HUES48 (cell line): ENCODE results near the gene HEXIM2.
"Not testable (repeated sequence)": the region's sequence is repeated elsewhere in the genome, so short reads cannot be mapped to it uniquely, and the experiment has no call there.

Experiments
- H3K27ac ChIP-seq: one replicate; pipeline ENCODE4 v1.7.0; 2013; ENCODE audit warnings: low read depth, low read length, inconsistent platforms
- H3K27me3 ChIP-seq: 2 replicates; pipeline ENCODE4 v1.6.1; 2013; ENCODE audit warnings: mild to moderate bottlenecking, low read length; ENCODE audit not compliant: control insufficient read depth, insufficient read depth
- H3K36me3 ChIP-seq: 2 replicates; pipeline ENCODE4 v1.6.1; 2013; ENCODE audit warnings: low read length; ENCODE audit not compliant: control insufficient read depth, insufficient read depth
- H3K4me1 ChIP-seq: 2 replicates; pipeline ENCODE4 v1.6.1; 2013; ENCODE audit warnings: mild to moderate bottlenecking, low read length; ENCODE audit not compliant: control insufficient read depth, insufficient read depth
- H3K4me3 ChIP-seq: 2 replicates; pipeline ENCODE4 v1.5.1; 2013; ENCODE audit warnings: mild to moderate bottlenecking, low read depth, low read length
- H3K9ac ChIP-seq: 2 replicates; pipeline ENCODE4 v1.6.1; 2013; ENCODE audit warnings: mild to moderate bottlenecking, low read depth, low read length, moderate library complexity
- H3K9me3 ChIP-seq: 2 replicates; pipeline ENCODE4 v1.6.1; 2013; ENCODE audit warnings: low read length; ENCODE audit not compliant: control insufficient read depth, insufficient read depth

HEXIM2 gene

GRCh38 chr17:45118691-45119090 lies 43.0 kb upstream of the HEXIM2 start:
- no peak overlapping the region for H3K9ac ChIP-seq
- no peak overlapping the region for H3K27ac ChIP-seq
- no peaks in the 10 kb centered on the region for H3K36me3 ChIP-seq
- no peaks in the 10 kb centered on the region for H3K27me3 ChIP-seq
- H3K4me1 ChIP-seq: no peaks in the 10 kb centered on the region
- H3K9me3 ChIP-seq: no peaks in the 10 kb centered on the region
- no peak overlapping the region for H3K4me3 ChIP-seq

GRCh38 chr17:45119964-45120363 lies 41.7 kb upstream of the HEXIM2 start:
- H3K4me3 ChIP-seq: no peak overlapping the region
- H3K27ac ChIP-seq: no peak overlapping the region
- H3K4me1 ChIP-seq: no peaks in the 10 kb centered on the region
- no peaks in the 10 kb centered on the region for H3K36me3 ChIP-seq
- H3K27me3 ChIP-seq: no peaks in the 10 kb centered on the region
- H3K9me3 ChIP-seq: no peaks in the 10 kb centered on the region
- H3K9ac ChIP-seq: no peak overlapping the region

DNA sequence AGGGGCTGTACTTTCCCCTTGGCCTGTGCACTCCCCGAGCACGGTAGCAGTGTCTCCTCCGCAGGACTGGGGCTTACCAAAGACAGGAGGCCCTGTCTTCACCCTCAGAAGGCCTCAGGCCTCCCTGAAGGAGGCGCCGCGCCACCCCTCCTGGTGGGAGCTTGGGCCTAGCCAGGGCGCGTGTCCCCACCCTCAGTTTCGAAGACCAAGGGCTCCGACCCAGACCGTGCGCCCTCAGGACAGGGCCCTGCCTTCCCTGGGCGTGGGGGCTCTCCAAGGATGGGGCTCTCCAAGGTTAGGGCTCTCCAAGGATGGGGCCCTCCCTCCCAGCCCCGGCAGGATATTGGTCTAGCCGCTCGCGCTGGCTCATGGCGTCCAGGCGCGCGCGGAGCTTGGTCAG lies 41.1 kb upstream of the HEXIM2 start:
- H3K27me3 ChIP-seq: no peaks in the 10 kb centered on the region
- H3K4me1 ChIP-seq: no peaks in the 10 kb centered on the region
- H3K27ac ChIP-seq: no peak overlapping the region
- no peak overlapping the region for H3K9ac ChIP-seq
- H3K36me3 ChIP-seq: no peaks in the 10 kb centered on the region
- no peaks in the 10 kb centered on the region for H3K9me3 ChIP-seq
- no peak overlapping the region for H3K4me3 ChIP-seq

GRCh38 chr17:45121055-45121454 lies 40.6 kb upstream of the HEXIM2 start:
- no peak overlapping the region for H3K4me3 ChIP-seq
- H3K9me3 ChIP-seq: no peaks in the 10 kb centered on the region
- no peaks in the 10 kb centered on the region for H3K36me3 ChIP-seq
- H3K4me1 ChIP-seq: no peaks in the 10 kb centered on the region
- no peaks in the 10 kb centered on the region for H3K27me3 ChIP-seq
- H3K27ac ChIP-seq: no peak overlapping the region
- H3K9ac ChIP-seq: no peak overlapping the region

DNA sequence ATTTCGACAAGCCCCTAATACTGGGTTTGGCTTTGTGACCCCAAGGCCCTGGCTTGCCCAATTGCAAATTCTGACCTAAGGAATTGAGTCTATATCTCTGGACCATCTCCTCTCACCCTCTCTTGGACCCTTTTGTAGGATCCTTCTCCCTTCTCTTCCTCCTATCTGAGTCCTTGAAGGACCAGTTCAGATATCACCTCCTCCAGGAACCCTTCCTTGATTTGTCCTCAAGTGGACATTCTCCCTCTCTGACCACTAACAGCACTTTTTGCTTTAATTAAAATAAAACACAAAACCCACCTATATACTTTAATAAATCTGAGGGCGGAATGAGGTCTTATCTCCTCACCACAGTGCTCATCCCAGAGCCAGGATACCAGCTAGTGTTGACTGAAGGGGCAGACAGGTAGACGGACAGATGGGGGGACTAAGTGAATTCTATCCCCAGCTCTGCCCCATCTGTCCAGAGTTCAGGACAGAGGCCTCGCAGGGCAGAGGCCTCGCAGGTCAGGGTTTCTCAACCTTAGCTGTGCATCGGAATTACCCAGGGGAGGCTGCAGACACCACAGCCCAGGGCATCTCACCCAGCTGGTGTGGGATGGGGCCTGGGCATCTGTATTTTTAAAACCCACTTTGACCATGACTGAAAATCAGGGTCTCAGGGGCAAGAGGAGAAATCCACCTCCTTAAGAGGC lies 38.5 kb upstream of the HEXIM2 start:
- Histone ChIP-seq H3K36me3 (no peaks in the 10 kb centered on the region), H3K4me1 (peaks cover 10% of the 10 kb centered on the region; the same call in 1 of the 2 replicates), H3K4me3 (no peak overlapping the region), H3K27ac (peak overlapping the region; percentile 29), H3K9me3 (no peaks in the 10 kb centered on the region), H3K9ac (no peak overlapping the region), H3K27me3 (no peaks in the 10 kb centered on the region)

- H3K27ac ChIP-seq: peak overlapping the region; percentile 71
- H3K9ac ChIP-seq: no peak overlapping the region
Measured at GRCh38 chr17:45123930-45124796, 37.5 kb upstream of the HEXIM2 start.

GRCh38 chr17:45124797-45125122 lies 36.9 kb upstream of the HEXIM2 start:
- H3K4me1 ChIP-seq: peaks cover 17% of the 10 kb centered on the region; the same call in 1 of the 2 replicates

More at GRCh38 chr17:45123930-45124796, 37.5 kb upstream of the HEXIM2 start:
- Histone ChIP-seq H3K36me3 (no peaks in the 10 kb centered on the region), H3K27me3 (no peaks in the 10 kb centered on the region), H3K9me3 (no peaks in the 10 kb centered on the region), H3K4me1 (peaks cover 12% of the 10 kb centered on the region; the same call in 1 of the 2 replicates), H3K4me3 (no peak overlapping the region)

GRCh38 chr17:45125509-45125908 lies 36.2 kb upstream of the HEXIM2 start:
- Histone ChIP-seq H3K27ac (no peak overlapping the region), H3K36me3 (no peaks in the 10 kb centered on the region), H3K27me3 (no peaks in the 10 kb centered on the region), H3K4me3 (no peak overlapping the region), H3K9me3 (no peaks in the 10 kb centered on the region), H3K9ac (no peak overlapping the region), H3K4me1 (peaks cover 17% of the 10 kb centered on the region; the same call in 1 of the 2 replicates)

More at GRCh38 chr17:45124797-45125122, 36.9 kb upstream of the HEXIM2 start:
- H3K27ac ChIP-seq, H3K27me3 ChIP-seq, H3K36me3 ChIP-seq, H3K9me3 ChIP-seq, H3K4me3 ChIP-seq, H3K9ac ChIP-seq: not testable (repeated sequence)

DNA sequence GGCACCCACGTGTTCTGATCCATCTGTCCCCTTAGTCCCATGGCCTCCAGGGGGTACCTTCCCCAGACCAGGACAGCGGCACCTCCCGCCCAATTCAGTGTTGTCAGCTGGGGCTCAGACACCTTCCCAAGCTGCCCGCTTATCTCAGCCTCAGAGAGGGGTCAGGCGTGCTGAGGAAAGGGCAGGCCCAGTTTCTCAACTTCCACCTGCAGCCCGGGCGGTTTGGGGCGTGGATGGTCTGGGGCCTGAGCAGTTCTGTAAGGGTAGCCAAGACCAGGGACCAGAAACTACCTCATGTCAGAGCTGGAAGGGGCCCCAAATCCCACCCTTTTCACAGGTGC lies 34.5 kb upstream of the HEXIM2 start:
- no peaks in the 10 kb centered on the region; the same call in 1 of the 2 replicates for H3K27me3 ChIP-seq
- H3K9me3 ChIP-seq: no peaks in the 10 kb centered on the region
- peaks cover 17% of the 10 kb centered on the region; the same call in 1 of the 2 replicates for H3K4me1 ChIP-seq
- no peak overlapping the region for H3K9ac ChIP-seq
- peak overlapping the region; percentile 20 for H3K27ac ChIP-seq
- H3K36me3 ChIP-seq: no peaks in the 10 kb centered on the region
- no peak overlapping the region for H3K4me3 ChIP-seq

- Histone ChIP-seq H3K9ac (peak overlapping the region; percentile 5; the same call in 1 of the 2 replicates), H3K27ac (peak overlapping the region; percentile 34), H3K4me3 (no peak overlapping the region), H3K27me3 (no peaks in the 10 kb centered on the region; the same call in 1 of the 2 replicates), H3K36me3 (no peaks in the 10 kb centered on the region), H3K9me3 (no peaks in the 10 kb centered on the region), H3K4me1 (peaks cover 17% of the 10 kb centered on the region; the same call in 1 of the 2 replicates)
Measured at GRCh38 chr17:45127548-45128300, 34.0 kb upstream of the HEXIM2 start.
